Thyroid gland (tissue), 4 donors: ENCODE data around the gene IFI44L.

Experiments
- CTCF ChIP-seq, 6 experiments: fragments of 200-600 bp in 3 of 6; fragments of 450-650 bp in 3 of 6; sonication (generic) in 3 of 6; IDR thresholded peaks; one replicate each; pipeline ENCODE4 v1.5.1; 2016 to 2019; ENCODE audit warnings: antibody characterized with exemption in 6 of 6, mild to moderate bottlenecking in 2 of 6, inconsistent platforms in 1 of 6, moderate library complexity in 1 of 6
- POLR2A ChIP-seq, 2 donors: fragments of 450-650 bp; IDR thresholded peaks; one replicate each; pipeline ENCODE4 v1.6.1; 2017; ENCODE audit warnings: antibody characterized with exemption in 2 of 2, mild to moderate bottlenecking in 2 of 2, moderate library complexity in 1 of 2

- no peak for TF ChIP-seq POLR2A (IDR thresholded peaks at IDR 0.05)
- no peak for TF ChIP-seq CTCF (IDR thresholded peaks at IDR 0.05)
These were observed 7.1 kb downstream of the IFI44L start for GRCh38 chr1:78627321-78627720.
